Fibroblast of skin of right biceps (primary cell): ENCODE data around the gene REC114.
"Not testable (repeated sequence)": the region's sequence is repeated elsewhere in the genome, so short reads cannot be mapped to it uniquely, and the experiment has no call there.

Experiments
- DNase-seq: peaks from one replicate; pipeline ENCODE4 v3.0.0-alpha.2; 2013

The REC114 gene

GRCh38 chr15:73442968-73443367, at the start of gene REC114:
TSS of gene REC114 (plus strand) at chr15:73443164. CDS start at chr15:73443186, 22 bp downstream.
- DNase-seq, result no peak

- no peak for DNase-seq
Measured at GRCh38 chr15:73393336-73393735, 49.6 kb upstream of the REC114 start.

- no peak for DNase-seq
Measured at GRCh38 chr15:73394782-73395181, 48.2 kb upstream of the REC114 start.

GRCh38 chr15:73395671-73396070, 47.3 kb upstream of the REC114 start:
- no peak for DNase-seq

GRCh38 chr15:73397461-73397860, 45.5 kb upstream of the REC114 start:
- no peak for DNase-seq

- no peak for DNase-seq
Measured at GRCh38 chr15:73398861-73399260, 44.1 kb upstream of the REC114 start.

- peak; percentile 55 for DNase-seq
Measured at GRCh38 chr15:73400222-73400621, 42.7 kb upstream of the REC114 start.

- no peak for DNase-seq
Measured at GRCh38 chr15:73403171-73403570, 39.8 kb upstream of the REC114 start.

GRCh38 chr15:73414876-73415275, 28.1 kb upstream of the REC114 start:
- no peak for DNase-seq

- no peak for DNase-seq
Measured at GRCh38 chr15:73424506-73424905, 18.5 kb upstream of the REC114 start.

- DNase-seq, result no peak
Measured at GRCh38 chr15:73425510-73425909, 17.5 kb upstream of the REC114 start.

GRCh38 chr15:73426323-73426994, 16.5 kb upstream of the REC114 start:
- DNase-seq, result no peak

GRCh38 chr15:73431329-73431728, 11.6 kb upstream of the REC114 start:
- not testable (repeated sequence) for DNase-seq

- DNase-seq, result no peak
Measured at GRCh38 chr15:73433873-73434272, 9.1 kb upstream of the REC114 start.

- no peak for DNase-seq
Measured at GRCh38 chr15:73436613-73437012, 6.4 kb upstream of the REC114 start.

GRCh38 chr15:73437543-73438109, 5.3 kb upstream of the REC114 start:
- DNase-seq, result no peak

GRCh38 chr15:73438651-73439050, 4.3 kb upstream of the REC114 start:
- DNase-seq, result no peak

- no peak for DNase-seq
Measured at GRCh38 chr15:73440571-73440970, 2.4 kb upstream of the REC114 start.

- DNase-seq, result no peak
Measured at GRCh38 chr15:73442421-73442820, 543 bp upstream of the REC114 start.

- DNase-seq, result not testable (repeated sequence)
Measured at GRCh38 chr15:73447471-73447870, 4.5 kb downstream of the REC114 start.

- DNase-seq, result not testable (repeated sequence)
Measured at GRCh38 chr15:73448158-73448758, 5.3 kb downstream of the REC114 start.

- DNase-seq, result not testable (repeated sequence)
Measured at GRCh38 chr15:73449980-73450379, 7.0 kb downstream of the REC114 start.

- no peak for DNase-seq
Measured at GRCh38 chr15:73454096-73454495, 11.1 kb downstream of the REC114 start.

GRCh38 chr15:73455876-73456275, 12.9 kb downstream of the REC114 start:
- DNase-seq, result no peak
